GM23338 (cell line): Measurements from ENCODE around the gene RNLS. TPM values are rescaled to one million over a fixed set of nuclear protein-coding genes. Genes with fewer than 3 reads are reported as not detected.

Experiments used
- ATAC-seq: fragments of 200-7000 bp; cut with Tn5 transposase; 3 replicates; pipeline ENCODE4 v1.9.1; 2020
- DNase-seq: peaks from one replicate; pipeline ENCODE4 v3.0.0-alpha.2; 2015; ENCODE audit warnings: low spot score
- H2AFZ ChIP-seq: fragments of 200-600 bp; sonication (generic); 2 replicates; pipeline ENCODE4 v1.8.0; 2016; ENCODE audit warnings: antibody characterized with exemption, mild to moderate bottlenecking, moderate library complexity
- H3F3A ChIP-seq: fragments of 200-600 bp; sonication (generic); replicated peaks from 2 replicates; pipeline ENCODE4 v1.8.0; 2017; ENCODE audit warnings: antibody characterized with exemption, mixed run types, low read depth
- H3K27ac ChIP-seq: fragments of 200-600 bp; sonication (generic); 2 replicates; pipeline ENCODE4 v1.6.1; 2016; ENCODE audit warnings: low read depth
- H3K27me3 ChIP-seq: fragments of 200-600 bp; sonication (generic); 2 replicates; pipeline ENCODE4 v1.8.0; 2016; ENCODE audit warnings: mild to moderate bottlenecking, mixed run types, moderate library complexity; ENCODE audit not compliant: insufficient read depth
- H3K36me3 ChIP-seq: fragments of 200-600 bp; sonication (generic); 2 replicates; pipeline ENCODE4 v1.8.0; 2016; ENCODE audit warnings: mild to moderate bottlenecking; ENCODE audit not compliant: insufficient read depth
- H3K4me1 ChIP-seq: fragments of 200-600 bp; sonication (generic); 2 replicates; pipeline ENCODE4 v1.8.0; 2016; ENCODE audit warnings: mild to moderate bottlenecking, moderate library complexity; ENCODE audit not compliant: insufficient read depth
- H3K4me2 ChIP-seq: fragments of 200-600 bp; sonication (generic); 2 replicates; pipeline ENCODE4 v1.7.1; 2017; ENCODE audit warnings: mixed run types
- H3K4me3 ChIP-seq: fragments of 200-600 bp; sonication (generic); 2 replicates; pipeline ENCODE4 v1.6.1; 2016; ENCODE audit warnings: mixed run types
- H3K79me2 ChIP-seq: fragments of 200-600 bp; sonication (generic); replicated peaks from 2 replicates; pipeline ENCODE4 v1.8.0; 2017; ENCODE audit warnings: mild to moderate bottlenecking; ENCODE audit not compliant: insufficient read depth
- H3K9me2 ChIP-seq: fragments of 200-600 bp; sonication (generic); 2 replicates; pipeline ENCODE4 v1.8.0; 2017; ENCODE audit not compliant: insufficient read depth
- H4K20me1 ChIP-seq: fragments of 200-600 bp; sonication (generic); replicated peaks from 2 replicates; pipeline ENCODE4 v1.8.0; 2017; ENCODE audit warnings: mild to moderate bottlenecking; ENCODE audit not compliant: insufficient read depth
- H3K27ac Mint-ChIP-seq: 2 replicates; pipeline ENCODE4 v1.8.0; 2020; ENCODE audit warnings: inconsistent platforms, mild to moderate bottlenecking, moderate library complexity, mixed read lengths
- H3K27me3 Mint-ChIP-seq: 3 replicates; pipeline ENCODE4 v1.8.0; 2022; ENCODE audit warnings: low read depth, mild to moderate bottlenecking, moderate library complexity, mixed read lengths, inconsistent platforms; ENCODE audit not compliant: insufficient read depth, poor library complexity
- H3K36me3 Mint-ChIP-seq: 3 replicates; pipeline ENCODE4 v1.8.0; 2021; ENCODE audit warnings: low read depth, mild to moderate bottlenecking, inconsistent platforms, moderate library complexity, mixed read lengths
- H3K4me1 Mint-ChIP-seq: 3 replicates; pipeline ENCODE4 v1.8.0; 2020; ENCODE audit warnings: mild to moderate bottlenecking, inconsistent platforms, mixed read lengths
- H3K4me3 Mint-ChIP-seq: 3 replicates; pipeline ENCODE4 v1.8.0; 2021; ENCODE audit warnings: moderate library complexity, mild to moderate bottlenecking, inconsistent platforms, mixed read lengths
- H3K9me3 Mint-ChIP-seq: 3 replicates; pipeline ENCODE4 v1.8.0; 2020; ENCODE audit warnings: moderate library complexity, mild to moderate bottlenecking, inconsistent platforms, mixed read lengths
- CREB1 ChIP-seq: fragments of 250-450 bp; sonication (Bioruptor Pico); IDR thresholded peaks from 2 replicates; pipeline ENCODE4 v1.5.0; 2020; ENCODE audit warnings: low read depth, mild to moderate bottlenecking, moderate library complexity
- CTCF ChIP-seq, 2 experiments: fragments of 200-600 bp in 1 of 2; sonication (generic) in 1 of 2; conservative IDR thresholded peaks; 2 replicates each; pipeline versions ENCODE4 v1.5.1 to v1.6.1; 2016 to 2017; ENCODE audit warnings: antibody characterized with exemption in 2 of 2, low read depth in 2 of 2, mild to moderate bottlenecking in 2 of 2, moderate library complexity in 1 of 2
- EZH2phosphoT487 ChIP-seq: fragments of 200-600 bp; sonication (generic); IDR thresholded peaks from one replicate; pipeline ENCODE4 v1.8.1; 2018; ENCODE audit warnings: antibody characterized with exemption; ENCODE audit not compliant: unreplicated experiment
- NANOG ChIP-seq: IDR thresholded peaks from 2 replicates; pipeline ENCODE4 v1.6.1; 2016; ENCODE audit warnings: antibody characterized with exemption, borderline replicate concordance
- POLR2AphosphoS5 ChIP-seq: IDR thresholded peaks from 2 replicates; pipeline ENCODE4 v1.6.1; 2016; ENCODE audit warnings: antibody characterized with exemption, low read depth
- ZNF114 ChIP-seq: fragments of 250-450 bp; sonication (Bioruptor Pico); IDR thresholded peaks from 2 replicates; pipeline ENCODE4 v1.5.0; 2020; ENCODE audit warnings: mild to moderate bottlenecking, moderate library complexity
- polyA plus RNA-seq: library from polyadenylated mRNA; unstranded; fragments of >200 nt; fragmentation: Nextera tagmentation; extraction: Ambion mirVana; gene quantifications from 2 replicates; pipeline ENCODE4 v1.2.1, GENCODE V29; 2016
- total RNA-seq: library from RNA; depleted of rRNA; stranded (reverse); fragments of >200 nt; shearing (Covaris generic); gene quantifications from 2 replicates; pipeline ENCODE4 v1.2.3, GENCODE V29; 2014
- TF ChIP-seq, protein P1 (sequence below): IDR thresholded peaks from one replicate; pipeline ENCODE4 v1.6.1; 2018; ENCODE audit warnings: antibody characterized with exemption; ENCODE audit not compliant: unreplicated experiment
- TF ChIP-seq, protein P2 (sequence below): fragments of 250-450 bp; sonication (Bioruptor Pico); IDR thresholded peaks from 2 replicates; pipeline ENCODE4 v1.5.0; 2020; ENCODE audit warnings: mild to moderate bottlenecking, moderate library complexity

Gene RNLS
- total and polyA plus RNA-seq, 2 experiments from 2014 or later, result 8.8 to 15.2 TPM

DNA sequence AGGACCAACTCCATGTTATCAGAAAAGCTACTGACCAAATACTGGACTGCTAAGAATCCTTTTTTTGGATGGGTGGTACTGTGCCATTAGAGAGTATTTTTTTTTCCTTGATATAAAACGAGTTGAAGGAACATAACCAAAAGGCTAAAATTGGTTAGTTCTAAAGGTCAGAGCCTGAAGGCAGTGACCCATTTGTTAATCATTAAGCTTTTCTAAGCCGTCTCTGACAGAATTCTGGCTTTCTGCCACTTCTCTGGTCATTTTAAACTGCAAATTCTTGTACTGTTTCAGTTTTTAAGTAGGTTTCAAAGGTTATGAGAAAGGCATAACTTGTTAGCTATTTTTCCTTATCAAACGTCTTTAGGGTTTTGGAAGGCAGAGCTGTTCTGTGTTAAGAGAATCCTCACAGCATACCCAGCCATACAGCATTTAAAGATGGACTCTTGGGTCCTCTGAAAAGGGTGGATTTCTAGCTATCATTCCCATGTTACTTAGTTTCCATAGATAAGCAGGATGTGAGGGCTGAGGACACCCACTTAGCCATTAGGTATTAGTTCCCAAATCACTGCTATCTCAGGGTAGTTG lies 196.8 kb downstream of the RNLS start:
- H3K79me2 ChIP-seq, result no peaks in the 10 kb centered on the region
- no peak overlapping the region for H3K4me2 ChIP-seq
- no peaks in the 10 kb centered on the region for H3K27me3 Mint-ChIP-seq
- no peaks in the 10 kb centered on the region for H3K27me3 ChIP-seq
- no peak overlapping the region for H3K4me3 Mint-ChIP-seq
- H3K36me3 ChIP-seq, result no peaks in the 10 kb centered on the region
- H4K20me1 ChIP-seq, result no peaks in the 10 kb centered on the region
- H3K4me1 Mint-ChIP-seq, result peaks cover 3% of the 10 kb centered on the region
- ATAC-seq (no peak), DNase-seq (no peak)
- no peaks in the 10 kb centered on the region for H3K9me2 ChIP-seq
- H3K4me1 ChIP-seq, result peaks cover 3% of the 10 kb centered on the region
- H3K36me3 Mint-ChIP-seq, result no peaks in the 10 kb centered on the region
- H3K9me3 Mint-ChIP-seq, result peaks cover 4% of the 10 kb centered on the region; the same call in 1 of the 3 replicates
- TF ChIP-seq, protein P1, sequence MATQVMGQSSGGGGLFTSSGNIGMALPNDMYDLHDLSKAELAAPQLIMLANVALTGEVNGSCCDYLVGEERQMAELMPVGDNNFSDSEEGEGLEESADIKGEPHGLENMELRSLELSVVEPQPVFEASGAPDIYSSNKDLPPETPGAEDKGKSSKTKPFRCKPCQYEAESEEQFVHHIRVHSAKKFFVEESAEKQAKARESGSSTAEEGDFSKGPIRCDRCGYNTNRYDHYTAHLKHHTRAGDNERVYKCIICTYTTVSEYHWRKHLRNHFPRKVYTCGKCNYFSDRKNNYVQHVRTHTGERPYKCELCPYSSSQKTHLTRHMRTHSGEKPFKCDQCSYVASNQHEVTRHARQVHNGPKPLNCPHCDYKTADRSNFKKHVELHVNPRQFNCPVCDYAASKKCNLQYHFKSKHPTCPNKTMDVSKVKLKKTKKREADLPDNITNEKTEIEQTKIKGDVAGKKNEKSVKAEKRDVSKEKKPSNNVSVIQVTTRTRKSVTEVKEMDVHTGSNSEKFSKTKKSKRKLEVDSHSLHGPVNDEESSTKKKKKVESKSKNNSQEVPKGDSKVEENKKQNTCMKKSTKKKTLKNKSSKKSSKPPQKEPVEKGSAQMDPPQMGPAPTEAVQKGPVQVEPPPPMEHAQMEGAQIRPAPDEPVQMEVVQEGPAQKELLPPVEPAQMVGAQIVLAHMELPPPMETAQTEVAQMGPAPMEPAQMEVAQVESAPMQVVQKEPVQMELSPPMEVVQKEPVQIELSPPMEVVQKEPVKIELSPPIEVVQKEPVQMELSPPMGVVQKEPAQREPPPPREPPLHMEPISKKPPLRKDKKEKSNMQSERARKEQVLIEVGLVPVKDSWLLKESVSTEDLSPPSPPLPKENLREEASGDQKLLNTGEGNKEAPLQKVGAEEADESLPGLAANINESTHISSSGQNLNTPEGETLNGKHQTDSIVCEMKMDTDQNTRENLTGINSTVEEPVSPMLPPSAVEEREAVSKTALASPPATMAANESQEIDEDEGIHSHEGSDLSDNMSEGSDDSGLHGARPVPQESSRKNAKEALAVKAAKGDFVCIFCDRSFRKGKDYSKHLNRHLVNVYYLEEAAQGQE, result no peak
- H3F3A ChIP-seq, result no peaks in the 10 kb centered on the region
- peak overlapping the region; percentile 14; the same call in 1 of the 2 replicates for H2AFZ ChIP-seq
- no peak overlapping the region for H3K27ac ChIP-seq
- no peak overlapping the region for H3K4me3 ChIP-seq
- H3K27ac Mint-ChIP-seq, result no peak overlapping the region

DNA sequence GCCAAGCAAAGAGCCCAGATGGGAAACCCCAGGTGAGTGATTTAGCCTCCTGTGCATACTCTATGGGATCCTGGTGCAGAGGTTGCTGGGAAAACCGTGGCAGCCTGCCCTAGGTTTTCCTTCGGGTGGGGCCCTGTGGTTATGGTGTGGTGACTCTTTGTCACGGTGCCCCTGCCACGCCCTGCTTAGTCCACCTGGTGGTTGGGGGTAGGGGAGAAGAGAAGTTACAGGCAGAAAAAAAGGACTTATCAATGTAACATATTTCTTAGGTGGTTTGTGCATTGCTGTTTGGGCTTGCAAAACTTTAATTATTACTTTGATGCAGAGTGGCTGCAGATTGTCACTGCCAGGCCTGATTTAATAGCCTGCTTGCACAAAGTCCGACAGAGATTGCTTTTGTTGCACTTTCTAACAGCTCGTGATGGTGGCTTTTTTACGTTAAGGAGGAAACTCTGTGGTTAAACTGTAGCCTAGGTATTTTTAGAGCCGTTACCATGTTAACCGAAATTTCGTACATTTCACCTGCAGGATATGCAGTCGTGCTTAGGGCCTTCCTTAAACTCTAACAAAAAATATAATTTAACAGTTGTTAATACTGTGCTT lies 197.4 kb downstream of the RNLS start:
- H3K4me3 ChIP-seq, result no peak overlapping the region
- H3K4me1 ChIP-seq, result peaks cover 3% of the 10 kb centered on the region
- Mint-ChIP-seq H3K36me3 (no peaks in the 10 kb centered on the region), H3K27ac (no peak overlapping the region), H3K27me3 (no peaks in the 10 kb centered on the region), H3K4me3 (no peak overlapping the region), H3K9me3 (peaks cover 4% of the 10 kb centered on the region; the same call in 1 of the 3 replicates), H3K4me1 (peaks cover 3% of the 10 kb centered on the region)
- H3K27me3 ChIP-seq, result no peaks in the 10 kb centered on the region
- no peaks in the 10 kb centered on the region for H3F3A ChIP-seq
- no peak overlapping the region for H3K27ac ChIP-seq
- DNase-seq, result no peak
- peak overlapping the region; percentile 14; the same call in 1 of the 2 replicates for H2AFZ ChIP-seq
- ATAC-seq, result peak; percentile 18; the same call in 1 of the 3 replicates
- H3K36me3 ChIP-seq, result no peaks in the 10 kb centered on the region
- no peaks in the 10 kb centered on the region for H3K9me2 ChIP-seq
- no peaks in the 10 kb centered on the region for H4K20me1 ChIP-seq
- H3K79me2 ChIP-seq, result no peaks in the 10 kb centered on the region
- H3K4me2 ChIP-seq, result no peak overlapping the region
- no peak for TF ChIP-seq EZH2phosphoT487
- TF ChIP-seq CTCF (conservative IDR thresholded peaks at IDR 0.05; ENCODE audit: low read depth in 2 of 2), result no peak
- TF ChIP-seq ZNF114 (CRISPR knock-in tag), result no peak
- TF ChIP-seq POLR2AphosphoS5, result no peak
- TF ChIP-seq CREB1 (CRISPR knock-in tag), result no peak
- TF ChIP-seq, protein P2, sequence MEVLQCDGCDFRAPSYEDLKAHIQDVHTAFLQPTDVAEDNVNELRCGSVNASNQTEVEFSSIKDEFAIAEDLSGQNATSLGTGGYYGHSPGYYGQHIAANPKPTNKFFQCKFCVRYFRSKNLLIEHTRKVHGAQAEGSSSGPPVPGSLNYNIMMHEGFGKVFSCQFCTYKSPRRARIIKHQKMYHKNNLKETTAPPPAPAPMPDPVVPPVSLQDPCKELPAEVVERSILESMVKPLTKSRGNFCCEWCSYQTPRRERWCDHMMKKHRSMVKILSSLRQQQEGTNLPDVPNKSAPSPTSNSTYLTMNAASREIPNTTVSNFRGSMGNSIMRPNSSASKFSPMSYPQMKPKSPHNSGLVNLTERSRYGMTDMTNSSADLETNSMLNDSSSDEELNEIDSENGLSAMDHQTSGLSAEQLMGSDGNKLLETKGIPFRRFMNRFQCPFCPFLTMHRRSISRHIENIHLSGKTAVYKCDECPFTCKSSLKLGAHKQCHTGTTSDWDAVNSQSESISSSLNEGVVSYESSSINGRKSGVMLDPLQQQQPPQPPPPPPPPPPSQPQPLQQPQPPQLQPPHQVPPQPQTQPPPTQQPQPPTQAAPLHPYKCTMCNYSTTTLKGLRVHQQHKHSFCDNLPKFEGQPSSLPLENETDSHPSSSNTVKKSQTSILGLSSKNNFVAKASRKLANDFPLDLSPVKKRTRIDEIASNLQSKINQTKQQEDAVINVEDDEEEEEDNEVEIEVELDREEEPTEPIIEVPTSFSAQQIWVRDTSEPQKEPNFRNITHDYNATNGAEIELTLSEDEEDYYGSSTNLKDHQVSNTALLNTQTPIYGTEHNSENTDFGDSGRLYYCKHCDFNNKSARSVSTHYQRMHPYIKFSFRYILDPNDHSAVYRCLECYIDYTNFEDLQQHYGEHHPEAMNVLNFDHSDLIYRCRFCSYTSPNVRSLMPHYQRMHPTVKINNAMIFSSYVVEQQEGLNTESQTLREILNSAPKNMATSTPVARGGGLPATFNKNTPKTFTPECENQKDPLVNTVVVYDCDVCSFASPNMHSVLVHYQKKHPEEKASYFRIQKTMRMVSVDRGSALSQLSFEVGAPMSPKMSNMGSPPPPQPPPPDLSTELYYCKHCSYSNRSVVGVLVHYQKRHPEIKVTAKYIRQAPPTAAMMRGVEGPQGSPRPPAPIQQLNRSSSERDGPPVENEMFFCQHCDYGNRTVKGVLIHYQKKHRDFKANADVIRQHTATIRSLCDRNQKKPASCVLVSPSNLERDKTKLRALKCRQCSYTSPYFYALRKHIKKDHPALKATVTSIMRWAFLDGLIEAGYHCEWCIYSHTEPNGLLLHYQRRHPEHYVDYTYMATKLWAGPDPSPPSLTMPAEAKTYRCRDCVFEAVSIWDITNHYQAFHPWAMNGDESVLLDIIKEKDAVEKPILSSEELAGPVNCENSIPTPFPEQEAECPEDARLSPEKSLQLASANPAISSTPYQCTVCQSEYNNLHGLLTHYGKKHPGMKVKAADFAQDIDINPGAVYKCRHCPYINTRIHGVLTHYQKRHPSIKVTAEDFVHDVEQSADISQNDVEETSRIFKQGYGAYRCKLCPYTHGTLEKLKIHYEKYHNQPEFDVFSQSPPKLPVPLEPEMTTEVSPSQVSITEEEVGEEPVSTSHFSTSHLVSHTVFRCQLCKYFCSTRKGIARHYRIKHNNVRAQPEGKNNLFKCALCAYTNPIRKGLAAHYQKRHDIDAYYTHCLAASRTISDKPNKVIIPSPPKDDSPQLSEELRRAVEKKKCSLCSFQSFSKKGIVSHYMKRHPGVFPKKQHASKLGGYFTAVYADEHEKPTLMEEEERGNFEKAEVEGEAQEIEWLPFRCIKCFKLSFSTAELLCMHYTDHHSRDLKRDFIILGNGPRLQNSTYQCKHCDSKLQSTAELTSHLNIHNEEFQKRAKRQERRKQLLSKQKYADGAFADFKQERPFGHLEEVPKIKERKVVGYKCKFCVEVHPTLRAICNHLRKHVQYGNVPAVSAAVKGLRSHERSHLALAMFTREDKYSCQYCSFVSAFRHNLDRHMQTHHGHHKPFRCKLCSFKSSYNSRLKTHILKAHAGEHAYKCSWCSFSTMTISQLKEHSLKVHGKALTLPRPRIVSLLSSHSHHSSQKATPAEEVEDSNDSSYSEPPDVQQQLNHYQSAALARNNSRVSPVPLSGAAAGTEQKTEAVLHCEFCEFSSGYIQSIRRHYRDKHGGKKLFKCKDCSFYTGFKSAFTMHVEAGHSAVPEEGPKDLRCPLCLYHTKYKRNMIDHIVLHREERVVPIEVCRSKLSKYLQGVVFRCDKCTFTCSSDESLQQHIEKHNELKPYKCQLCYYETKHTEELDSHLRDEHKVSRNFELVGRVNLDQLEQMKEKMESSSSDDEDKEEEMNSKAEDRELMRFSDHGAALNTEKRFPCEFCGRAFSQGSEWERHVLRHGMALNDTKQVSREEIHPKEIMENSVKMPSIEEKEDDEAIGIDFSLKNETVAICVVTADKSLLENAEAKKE, result no peak
- TF ChIP-seq NANOG, result no peak
